ENCODE results near the gene SNRNP70. TPM values are rescaled to one million over a fixed set of nuclear protein-coding genes. Genes with fewer than 3 reads are reported as not detected.

Gene SNRNP70
- total and polyA plus RNA-seq, 2 donors (not counting 3 experiments of a cell fraction or from before 2014, with no cell fraction given), result 215 to 300 TPM

DNA sequence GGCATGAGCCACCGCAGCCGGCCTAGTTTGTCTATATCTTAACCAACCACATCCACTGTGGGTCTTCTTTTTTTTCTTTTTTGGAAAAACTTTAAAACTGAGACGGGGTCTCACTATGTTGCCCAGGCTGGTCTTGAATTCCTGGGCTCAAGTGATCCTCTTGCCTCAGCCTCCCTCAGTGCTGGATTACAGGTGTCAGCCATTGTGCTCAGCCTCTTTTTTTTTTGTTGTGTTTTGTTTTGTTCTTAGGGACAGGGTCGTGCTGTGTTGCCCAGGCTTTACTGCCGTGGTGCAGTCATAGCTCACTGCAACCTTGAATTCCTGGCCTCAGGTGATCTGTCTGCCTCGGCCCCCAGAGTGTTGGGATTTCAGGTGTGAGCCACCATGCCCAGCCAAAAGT lies 7.4 kb downstream of the SNRNP70 start:
- no peak overlapping the region for H3K27ac ChIP-seq (ENCODE audit: insufficient read depth, low read depth, low read length)
- no peaks in the 10 kb centered on the region for H3K27me3 ChIP-seq (ENCODE audit: control insufficient read depth in 2 of 2, insufficient read depth in 2 of 2, low read length in 2 of 2)
- ChIA-PET CTCF (no interaction called here), POLR2A (no interaction called here)
- H3K9me3 ChIP-seq (replicated peaks; ENCODE audit: control insufficient read depth, insufficient read depth, low read length), result no peaks in the 10 kb centered on the region
- no peaks in the 10 kb centered on the region for H3K9me1 ChIP-seq (replicated peaks; ENCODE audit: control insufficient read depth, extremely low read depth, insufficient read depth, low read length)
- dilution Hi-C loops (cut with MboI; ENCODE audit: extremely low pct_ligation_motif_present, low sequenced_read_pairs) (no loop called here), intact Hi-C loops (cut with micrococcal nuclease) (no loop called here)
- H2AFZ ChIP-seq (ENCODE audit: low read depth, low read length), result no peak overlapping the region
- TF ChIP-seq GATA2 (IDR thresholded peaks at IDR 0.05; ENCODE audit: insufficient read depth, insufficient read length, low read depth, low read length), result no peak
- TF ChIP-seq POLR2AphosphoS5 (IDR thresholded peaks at IDR 0.05; ENCODE audit: insufficient read depth, low read depth, low read length), result no peak
- TF ChIP-seq EZH2 (IDR thresholded peaks at IDR 0.05; ENCODE audit: borderline replicate concordance, low read depth, low read length, severe bottlenecking), result no peak
- TF ChIP-seq POLR2A (IDR thresholded peaks at IDR 0.05; ENCODE audit: low read depth, low read length), result no peak
- TF ChIP-seq, protein P1, sequence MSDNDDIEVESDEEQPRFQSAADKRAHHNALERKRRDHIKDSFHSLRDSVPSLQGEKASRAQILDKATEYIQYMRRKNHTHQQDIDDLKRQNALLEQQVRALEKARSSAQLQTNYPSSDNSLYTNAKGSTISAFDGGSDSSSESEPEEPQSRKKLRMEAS (IDR thresholded peaks at IDR 0.05; ENCODE audit: insufficient read depth, insufficient read length), result no peak
- TF ChIP-seq FOS (IDR thresholded peaks at IDR 0.05; ENCODE audit: borderline replicate concordance, insufficient read depth, low read length), result no peak
- TF ChIP-seq, protein P2, sequence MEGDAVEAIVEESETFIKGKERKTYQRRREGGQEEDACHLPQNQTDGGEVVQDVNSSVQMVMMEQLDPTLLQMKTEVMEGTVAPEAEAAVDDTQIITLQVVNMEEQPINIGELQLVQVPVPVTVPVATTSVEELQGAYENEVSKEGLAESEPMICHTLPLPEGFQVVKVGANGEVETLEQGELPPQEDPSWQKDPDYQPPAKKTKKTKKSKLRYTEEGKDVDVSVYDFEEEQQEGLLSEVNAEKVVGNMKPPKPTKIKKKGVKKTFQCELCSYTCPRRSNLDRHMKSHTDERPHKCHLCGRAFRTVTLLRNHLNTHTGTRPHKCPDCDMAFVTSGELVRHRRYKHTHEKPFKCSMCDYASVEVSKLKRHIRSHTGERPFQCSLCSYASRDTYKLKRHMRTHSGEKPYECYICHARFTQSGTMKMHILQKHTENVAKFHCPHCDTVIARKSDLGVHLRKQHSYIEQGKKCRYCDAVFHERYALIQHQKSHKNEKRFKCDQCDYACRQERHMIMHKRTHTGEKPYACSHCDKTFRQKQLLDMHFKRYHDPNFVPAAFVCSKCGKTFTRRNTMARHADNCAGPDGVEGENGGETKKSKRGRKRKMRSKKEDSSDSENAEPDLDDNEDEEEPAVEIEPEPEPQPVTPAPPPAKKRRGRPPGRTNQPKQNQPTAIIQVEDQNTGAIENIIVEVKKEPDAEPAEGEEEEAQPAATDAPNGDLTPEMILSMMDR (IDR thresholded peaks at IDR 0.05; ENCODE audit: extremely low read depth in 1 of 2, insufficient read depth in 1 of 2, low read depth in 1 of 2, low read length in 2 of 2), result no peak
- TF ChIP-seq JUN (IDR thresholded peaks at IDR 0.05; ENCODE audit: borderline replicate concordance, insufficient read depth, insufficient read length, low read depth), result no peak
- no peak for TF ChIP-seq MYC (IDR thresholded peaks at IDR 0.05; ENCODE audit: low read depth, low read length)
- H3K4me3 ChIP-seq (replicated peaks in 1 of 3; ENCODE audit: insufficient read depth in 1 of 3, low read depth in 1 of 3, low read length in 3 of 3), result no peak overlapping the region
- peaks cover 3% of the 10 kb centered on the region for H4K20me1 ChIP-seq (replicated peaks; ENCODE audit: control insufficient read depth, extremely low read depth, insufficient read depth, low read length)
- H3K79me2 ChIP-seq (ENCODE audit: control insufficient read depth, insufficient read depth, low read length), result peaks cover 48% of the 10 kb centered on the region
- DNase-seq (ENCODE audit: low read depth, low spot score) (no peak), FAIRE-seq (no peak)
- BruUV-seq (replicated peaks), result no TSS peak
- no peak overlapping the region for H3K9ac ChIP-seq (replicated peaks; ENCODE audit: extremely low read depth, insufficient read depth, low read length)
- H3K4me1 ChIP-seq (ENCODE audit: control insufficient read depth, extremely low read depth, insufficient read depth, low read length), result no peaks in the 10 kb centered on the region
- peaks cover 23 to 47% of the 10 kb centered on the region in 2 experiments for H3K36me3 ChIP-seq (ENCODE audit: control insufficient read depth in 2 of 2, extremely low read depth in 1 of 2, insufficient read depth in 2 of 2, low read length in 2 of 2)
- H3K4me2 ChIP-seq (ENCODE audit: insufficient read depth, low read length), result no peak overlapping the region
